Frontal cortex (tissue), 4 donors: Measurements from ENCODE around the gene LEKR1. TPM values are rescaled to one million over a fixed set of nuclear protein-coding genes. Genes with fewer than 3 reads are reported as not detected.
"Not testable (repeated sequence)": the region's sequence is repeated elsewhere in the genome, so short reads cannot be mapped to it uniquely, and the experiment has no call there.

Experiments
- DNase-seq, 2 donors: peaks; one replicate each; pipeline ENCODE4 v3.0.0; 2012; ENCODE audit warnings: low spot score in 2 of 2
- FAIRE-seq: peaks from 2 replicates; lab custom pipeline; 2012; peaks lifted over from hg19 to GRCh38; lab: Jason Lieb, UNC
- total RNA-seq: library from RNA; depleted of rRNA; stranded (reverse); fragments of >200 nt; gene quantifications from one replicate; pipeline ENCODE4 v1.2.3, GENCODE V29; 2014
- donor health status: control.
- donor health status: control.
- donor health status: control.

LEKR1 gene
- total RNA-seq, 1 donor from 2014 or later: 0.82 TPM

- no peak for FAIRE-seq
- no peak for DNase-seq
These were observed 66.5 kb downstream of the LEKR1 start for GRCh38 chr3:156892701-156893100.

- FAIRE-seq, DNase-seq: not testable (repeated sequence)
These were observed 69.2 kb downstream of the LEKR1 start for GRCh38 chr3:156895374-156895773.

- not testable (repeated sequence) for DNase-seq, FAIRE-seq
These were observed 71.7 kb downstream of the LEKR1 start for GRCh38 chr3:156897851-156898250.

- FAIRE-seq: no peak
These were observed 72.2 kb downstream of the LEKR1 start for GRCh38 chr3:156898296-156898880.

GRCh38 chr3:156899951-156900350, 73.8 kb downstream of the LEKR1 start:
- DNase-seq (no peak), FAIRE-seq (no peak)

More at GRCh38 chr3:156898296-156898880, 72.2 kb downstream of the LEKR1 start:
- DNase-seq: no peak

GRCh38 chr3:156902916-156903315, 76.8 kb downstream of the LEKR1 start:
- DNase-seq (no peak), FAIRE-seq (no peak)

GRCh38 chr3:156906275-156906674, 80.1 kb downstream of the LEKR1 start:
- FAIRE-seq (no peak), DNase-seq (no peak)

GRCh38 chr3:156908398-156908797, 82.2 kb downstream of the LEKR1 start:
- DNase-seq (no peak), FAIRE-seq (no peak)

GRCh38 chr3:156910022-156910421, 83.9 kb downstream of the LEKR1 start:
- DNase-seq (no peak), FAIRE-seq (no peak)

- not testable (repeated sequence) for DNase-seq
These were observed 84.7 kb downstream of the LEKR1 start for GRCh38 chr3:156910831-156911230.

GRCh38 chr3:156914300-156914699, 88.1 kb downstream of the LEKR1 start:
- not testable (repeated sequence) for DNase-seq

More at GRCh38 chr3:156910831-156911230, 84.7 kb downstream of the LEKR1 start:
- FAIRE-seq: not testable (repeated sequence)

GRCh38 chr3:156915372-156915771, 89.2 kb downstream of the LEKR1 start:
- DNase-seq: no peak
- no peak for FAIRE-seq

More at GRCh38 chr3:156914300-156914699, 88.1 kb downstream of the LEKR1 start:
- FAIRE-seq: not testable (repeated sequence)

- no peak for FAIRE-seq
These were observed 92.6 kb downstream of the LEKR1 start for GRCh38 chr3:156918746-156919145.

GRCh38 chr3:156919818-156920217, 93.7 kb downstream of the LEKR1 start:
- FAIRE-seq (no peak), DNase-seq (no peak)

More at GRCh38 chr3:156918746-156919145, 92.6 kb downstream of the LEKR1 start:
- DNase-seq: no peak

- FAIRE-seq (no peak), DNase-seq (no peak)
These were observed 94.2 kb downstream of the LEKR1 start for GRCh38 chr3:156920399-156920798.

- FAIRE-seq (no peak), DNase-seq (no peak)
These were observed 97.2 kb downstream of the LEKR1 start for GRCh38 chr3:156923349-156923748.

- DNase-seq: no peak
- FAIRE-seq: no peak
These were observed 112.6 kb downstream of the LEKR1 start for GRCh38 chr3:156938724-156939123.

- FAIRE-seq: no peak
- DNase-seq: no peak
These were observed 113.2 kb downstream of the LEKR1 start for GRCh38 chr3:156939315-156939714.

GRCh38 chr3:156941311-156941710, 115.2 kb downstream of the LEKR1 start:
- FAIRE-seq (no peak), DNase-seq (no peak)

- DNase-seq: no peak
- FAIRE-seq: no peak
These were observed 122.5 kb downstream of the LEKR1 start for GRCh38 chr3:156948402-156949210.

- FAIRE-seq: no peak
- no peak for DNase-seq
These were observed 125.9 kb downstream of the LEKR1 start for GRCh38 chr3:156952011-156952410.
